SU-DHL-6 (cell line): ENCODE results near the gene TMEM151B.

Source experiments
- H2AFZ ChIP-seq: fragments of 200-600 bp; sonication (generic); 2 replicates; pipeline ENCODE4 v1.6.1; 2014; ENCODE audit warnings: low read depth, mild to moderate bottlenecking, moderate library complexity, mixed read lengths, antibody characterized with exemption, low read length; ENCODE audit not compliant: severe bottlenecking
- H3F3A ChIP-seq: fragments of 200-600 bp; shearing (Covaris generic); 2 replicates; pipeline ENCODE4 v1.6.0; 2016; ENCODE audit warnings: antibody characterized with exemption, mild to moderate bottlenecking; ENCODE audit not compliant: insufficient read depth
- H3K27ac ChIP-seq: fragments of 200-600 bp; sonication (generic); 2 replicates; pipeline ENCODE4 v1.5.1; 2016; ENCODE audit warnings: low read depth, mild to moderate bottlenecking, low read length, moderate library complexity, mixed read lengths
- H3K27me3 ChIP-seq: fragments of 200-600 bp; sonication (generic), shearing (Covaris generic); 2 replicates; pipeline ENCODE4 v1.6.0; 2014; ENCODE audit warnings: mild to moderate bottlenecking, low read length
- H3K36me3 ChIP-seq: fragments of 200-600 bp; sonication (generic); 2 replicates; pipeline ENCODE4 v1.6.1; 2014; ENCODE audit warnings: mild to moderate bottlenecking, low read length, mixed read lengths
- H3K4me2 ChIP-seq: fragments of 300-600, 200-600 bp; shearing (Covaris generic), sonication (generic); 2 replicates; pipeline ENCODE4 v1.6.0; 2014; ENCODE audit warnings: low read length, low read depth, mild to moderate bottlenecking; ENCODE audit not compliant: poor library complexity, severe bottlenecking
- H3K4me3 ChIP-seq: fragments of 200-600 bp; sonication (generic); 2 replicates; pipeline ENCODE4 v1.5.1; 2014; ENCODE audit warnings: antibody characterized with exemption, low read length, mild to moderate bottlenecking, mixed read lengths; ENCODE audit not compliant: insufficient read depth, poor library complexity, severe bottlenecking
- H3K79me2 ChIP-seq: fragments of 200-600 bp; sonication (generic); 2 replicates; pipeline ENCODE4 v1.6.1; 2014; ENCODE audit warnings: mild to moderate bottlenecking, low read length, moderate library complexity; ENCODE audit not compliant: insufficient read depth
- H3K9ac ChIP-seq: fragments of 200-600 bp; sonication (generic); 2 replicates; pipeline ENCODE4 v1.7.0; 2014; ENCODE audit warnings: mild to moderate bottlenecking, low read length
- H3K9me2 ChIP-seq: fragments of 200-600 bp; sonication (generic); replicated peaks from 2 replicates; pipeline ENCODE4 v1.6.1; 2014; ENCODE audit warnings: low read length; ENCODE audit not compliant: insufficient read depth
- H3K9me3 ChIP-seq: fragments of 200-600 bp; sonication (generic); 2 replicates; pipeline ENCODE4 v1.6.1; 2014; ENCODE audit warnings: low read length, mixed read lengths; ENCODE audit not compliant: insufficient read depth
- H4K20me1 ChIP-seq: fragments of 200-600 bp; sonication (generic); 2 replicates; pipeline ENCODE4 v1.6.1; 2014; ENCODE audit warnings: low read depth, mild to moderate bottlenecking, antibody characterized with exemption, low read length, moderate library complexity, mixed read lengths
- CTCF ChIP-seq: fragments of 200-600 bp; sonication (generic); IDR thresholded peaks from one replicate; pipeline ENCODE4 v1.5.1; 2017; ENCODE audit warnings: antibody characterized with exemption, mild to moderate bottlenecking, low read length, moderate library complexity; ENCODE audit not compliant: insufficient read depth, poor library complexity, severe bottlenecking
- EZH2phosphoT487 ChIP-seq: fragments of 200-600 bp; sonication (generic), shearing (Covaris generic); conservative IDR thresholded peaks from 2 replicates; pipeline ENCODE4 v1.6.1; 2018; ENCODE audit warnings: mild to moderate bottlenecking, antibody characterized with exemption, low read length, moderate library complexity, mixed read lengths

The TMEM151B gene

GRCh38 chr6:44286747-44287146 is 16.5 kb downstream of the TMEM151B start:
- Histone ChIP-seq H4K20me1 (no peaks in the 10 kb centered on the region), H3K9me2 (no peaks in the 10 kb centered on the region), H3K4me2 (no peak overlapping the region), H3F3A (no peaks in the 10 kb centered on the region), H3K9ac (no peak overlapping the region), H3K9me3 (no peaks in the 10 kb centered on the region), H3K79me2 (no peaks in the 10 kb centered on the region), H3K4me3 (no peak overlapping the region), H3K36me3 (no peaks in the 10 kb centered on the region), H3K27ac (no peak overlapping the region), H2AFZ (no peak overlapping the region), H3K27me3 (peaks cover 6% of the 10 kb centered on the region; the same call in 1 of the 2 replicates)
- no peak for TF ChIP-seq CTCF
- TF ChIP-seq EZH2phosphoT487: no peak

GRCh38 chr6:44289726-44290260 is 19.5 kb downstream of the TMEM151B start:
- Histone ChIP-seq H3K9me2 (no peaks in the 10 kb centered on the region), H3K27me3 (peaks cover 4% of the 10 kb centered on the region; the same call in 1 of the 2 replicates), H3K9me3 (no peaks in the 10 kb centered on the region), H3K27ac (no peak overlapping the region), H3K4me2 (no peak overlapping the region), H3K36me3 (no peaks in the 10 kb centered on the region), H4K20me1 (no peaks in the 10 kb centered on the region), H3K9ac (no peak overlapping the region), H2AFZ (no peak overlapping the region), H3F3A (no peaks in the 10 kb centered on the region), H3K4me3 (no peak overlapping the region), H3K79me2 (no peaks in the 10 kb centered on the region)
- TF ChIP-seq EZH2phosphoT487 (no peak), CTCF (no peak)

- no peaks in the 10 kb centered on the region for H4K20me1 ChIP-seq
- H3K36me3 ChIP-seq: no peaks in the 10 kb centered on the region
- no peak overlapping the region for H3K4me2 ChIP-seq
- no peak for TF ChIP-seq EZH2phosphoT487
- no peak for TF ChIP-seq CTCF
- no peak overlapping the region for H3K9ac ChIP-seq
- H3K4me3 ChIP-seq: no peak overlapping the region
- H3F3A ChIP-seq: no peaks in the 10 kb centered on the region
- H3K27ac ChIP-seq: no peak overlapping the region
- H3K79me2 ChIP-seq: no peaks in the 10 kb centered on the region
- H3K27me3 ChIP-seq: no peaks in the 10 kb centered on the region
- no peak overlapping the region for H2AFZ ChIP-seq
- H3K9me2 ChIP-seq: no peaks in the 10 kb centered on the region
- no peaks in the 10 kb centered on the region for H3K9me3 ChIP-seq
Observed at GRCh38 chr6:44291841-44292240, 21.6 kb downstream of the TMEM151B start.
